ENCODE results near the gene ADAMTS17. TPM values are rescaled to one million over a fixed set of nuclear protein-coding genes. Genes with fewer than 3 reads are reported as not detected.

ADAMTS17 gene
- polyA plus RNA-seq, 2 of the 4 experiments (the other 2 are of a cell fraction): 0.05 TPM; not detected in 1

GRCh38 chr15:100311154-100311625, 30.6 kb downstream of the ADAMTS17 start:
- FAIRE-seq: no peak
- ATAC-seq: no peak
- Histone ChIP-seq H3K4me1 (no peaks in the 10 kb centered on the region), H3K4me3 (no peak overlapping the region), H3K4me2 (no peak overlapping the region), H3K27ac (no peak overlapping the region), H3K9me3 (no peaks in the 10 kb centered on the region)
- POLR2A ChIA-PET: no interaction called here
- CTCF ChIA-PET: interaction anchor here (0.9 to 2.0 kb wide), 3 partner anchors 11 to 39 kb away, joined by 3 to 13 read pairs (median 3); no protein-coding TSS in a partner anchor
- WGBS (ENCODE audit: missing lambda C conversion rate): 43% methylated on average over 12 of the region's 15 CpGs
- DNase-seq (ENCODE audit: low read depth in 1 of 2, low spot score in 1 of 2): no peak
- TF ChIP-seq JUN (IDR thresholded peaks at IDR 0.05) (no peak), HOXB13 (CRISPR knock-in tag; IDR thresholded peaks at IDR 0.05; ENCODE audit: low read depth) (no peak), HES2 (IDR thresholded peaks at IDR 0.05) (no peak), MYC (IDR thresholded peaks at IDR 0.05; ENCODE audit: borderline replicate concordance, low read length) (no peak), ZFP36 (IDR thresholded peaks at IDR 0.05; ENCODE audit: borderline replicate concordance, partially characterized antibody) (no peak), CHD2 (IDR thresholded peaks at IDR 0.05; ENCODE audit: low read length, partially characterized antibody) (no peak), RNF2 (IDR thresholded peaks at IDR 0.05; ENCODE audit: borderline replicate concordance, low read depth) (no peak), FOSB (CRISPR knock-in tag; IDR thresholded peaks at IDR 0.05) (no peak), EP300 (IDR thresholded peaks at IDR 0.05) (no peak), RFX5 (IDR thresholded peaks at IDR 0.05) (no peak), PHF8 (IDR thresholded peaks at IDR 0.05; ENCODE audit: borderline replicate concordance, low read depth) (no peak)
- TF ChIP-seq, protein P1, sequence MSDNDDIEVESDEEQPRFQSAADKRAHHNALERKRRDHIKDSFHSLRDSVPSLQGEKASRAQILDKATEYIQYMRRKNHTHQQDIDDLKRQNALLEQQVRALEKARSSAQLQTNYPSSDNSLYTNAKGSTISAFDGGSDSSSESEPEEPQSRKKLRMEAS (IDR thresholded peaks at IDR 0.05): no peak

DNA sequence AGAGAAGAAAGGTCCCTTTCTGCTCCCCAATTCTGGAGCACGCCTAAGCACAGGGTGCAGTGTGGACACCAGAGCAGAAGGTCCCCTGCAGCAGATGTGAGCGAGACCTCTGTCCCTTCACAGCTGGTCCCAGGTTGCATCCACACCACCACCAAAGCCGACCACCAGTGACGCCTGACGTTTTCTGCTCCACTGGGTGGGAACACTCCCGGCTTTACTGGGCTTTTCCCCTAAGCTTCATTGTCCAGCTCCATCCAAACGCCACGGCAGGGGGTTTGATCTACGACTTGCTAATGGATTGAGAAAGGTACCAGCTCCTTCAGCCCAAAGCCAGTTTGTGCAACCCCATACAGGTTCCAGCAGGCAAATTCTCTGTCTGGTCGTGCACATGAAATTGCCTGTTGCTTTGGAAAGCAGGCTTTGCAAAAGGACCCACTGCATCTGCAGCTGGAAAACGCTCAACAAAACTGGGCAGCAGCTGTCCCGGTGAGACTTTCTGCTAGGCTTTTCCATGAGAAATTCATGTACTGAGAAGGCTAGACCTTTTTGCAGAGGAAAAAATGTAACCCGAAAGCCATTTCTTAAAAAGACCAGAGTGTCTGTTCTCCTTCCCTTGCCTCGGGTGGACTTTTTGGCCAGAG, 31.1 kb downstream of the ADAMTS17 start:
- 8% methylated on average over 14 of the region's 14 CpGs for WGBS (ENCODE audit: missing lambda C conversion rate)
- no peak overlapping the region for H3K4me2 ChIP-seq
- DNase-seq (ENCODE audit: low read depth in 1 of 2, low spot score in 1 of 2): no peak
- H3K9me3 ChIP-seq: no peaks in the 10 kb centered on the region
- TF ChIP-seq CBX2 (IDR thresholded peaks at IDR 0.05; ENCODE audit: borderline replicate concordance, low read depth) (no peak), ZC3H11A (IDR thresholded peaks at IDR 0.05) (no peak), BHLHE40 (IDR thresholded peaks at IDR 0.05; ENCODE audit: low read depth, low read length) (no peak), MYC (IDR thresholded peaks at IDR 0.05; ENCODE audit: borderline replicate concordance, low read length) (no peak), POLR2A (IDR thresholded peaks at IDR 0.05; ENCODE audit: low read length) (no peak), CHD2 (IDR thresholded peaks at IDR 0.05; ENCODE audit: low read length, partially characterized antibody) (no peak), HEYL (CRISPR knock-in tag; IDR thresholded peaks at IDR 0.05) (no peak), NFE2L2 (conservative IDR thresholded peaks at IDR 0.05; ENCODE audit: low read length) (no peak)
- FAIRE-seq: no peak
- ATAC-seq: peak in 1 of 2 experiments; percentile 35; a peak in 2 of 6 replicates
- ChIA-PET CTCF (interaction anchor here (0.9 to 1.4 kb wide), 3 partner anchors 10 to 34 kb away, joined by 3 to 5 read pairs (median 3); no protein-coding TSS in a partner anchor), POLR2A (no interaction called here)
- no peak overlapping the region for H3K27ac ChIP-seq
- no peak overlapping the region for H3K4me3 ChIP-seq
- H3K4me1 ChIP-seq: no peaks in the 10 kb centered on the region

DNA sequence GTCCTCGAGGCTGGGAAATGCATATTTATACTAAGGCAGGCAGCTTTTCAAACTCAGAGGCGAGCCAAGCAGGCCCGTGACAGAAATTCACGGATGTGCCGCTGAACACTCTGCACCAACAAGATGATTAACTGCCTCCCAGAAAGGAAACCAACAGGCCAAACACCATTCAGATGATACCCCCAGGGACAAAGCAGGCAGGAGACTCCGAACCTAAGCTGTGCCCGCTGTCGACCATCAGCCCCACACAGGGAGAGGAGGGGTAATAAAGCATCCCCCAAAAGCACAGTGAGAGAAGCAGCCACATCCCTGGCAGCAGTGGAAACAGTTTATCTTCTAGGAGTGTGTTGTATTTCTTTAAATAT, 31.8 kb downstream of the ADAMTS17 start:
- no peaks in the 10 kb centered on the region for H3K4me1 ChIP-seq
- H3K27ac ChIP-seq: no peak overlapping the region
- H3K4me3 ChIP-seq: no peak overlapping the region
- CTCF ChIA-PET: interaction anchor here (1.0 to 1.4 kb wide), 2 partner anchors 10 to 35 kb away, joined by 3 to 5 read pairs; no protein-coding TSS in a partner anchor
- FAIRE-seq: no peak
- WGBS (ENCODE audit: missing lambda C conversion rate): 11% methylated on average over 7 of the region's 8 CpGs
- no peak for DNase-seq (ENCODE audit: low read depth in 1 of 2, low spot score in 1 of 2)
- H3K9me3 ChIP-seq: no peaks in the 10 kb centered on the region
- no peak overlapping the region for H3K4me2 ChIP-seq
- POLR2A ChIA-PET: no interaction called here
- no peak for ATAC-seq
- no peak for TF ChIP-seq EHF (CRISPR knock-in tag; IDR thresholded peaks at IDR 0.05)
- no peak for TF ChIP-seq CEBPB (IDR thresholded peaks at IDR 0.05)
- TF ChIP-seq, protein P2, sequence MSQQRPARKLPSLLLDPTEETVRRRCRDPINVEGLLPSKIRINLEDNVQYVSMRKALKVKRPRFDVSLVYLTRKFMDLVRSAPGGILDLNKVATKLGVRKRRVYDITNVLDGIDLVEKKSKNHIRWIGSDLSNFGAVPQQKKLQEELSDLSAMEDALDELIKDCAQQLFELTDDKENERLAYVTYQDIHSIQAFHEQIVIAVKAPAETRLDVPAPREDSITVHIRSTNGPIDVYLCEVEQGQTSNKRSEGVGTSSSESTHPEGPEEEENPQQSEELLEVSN (IDR thresholded peaks at IDR 0.05; ENCODE audit: borderline replicate concordance, low read depth): no peak
- no peak for TF ChIP-seq RFX5 (IDR thresholded peaks at IDR 0.05)
- TF ChIP-seq BHLHE40 (IDR thresholded peaks at IDR 0.05; ENCODE audit: low read depth, low read length): no peak
- TF ChIP-seq, protein P1 (IDR thresholded peaks at IDR 0.05): no peak
- TF ChIP-seq FOSL2 (IDR thresholded peaks at IDR 0.05): no peak
- no peak for TF ChIP-seq FOSL2 (CRISPR knock-in tag; IDR thresholded peaks at IDR 0.05)
- TF ChIP-seq ATOH8 (CRISPR knock-in tag; IDR thresholded peaks at IDR 0.05; ENCODE audit: low read depth): no peak
- no peak for TF ChIP-seq RAD21 (conservative IDR thresholded peaks at IDR 0.05 in 1 of 2, IDR thresholded peaks at IDR 0.05 in 1 of 2)
- no peak for TF ChIP-seq CTCF (IDR thresholded peaks at IDR 0.05)
- no peak for TF ChIP-seq FOXS1 (CRISPR knock-in tag; IDR thresholded peaks at IDR 0.05)
- no peak for TF ChIP-seq HDAC2 (IDR thresholded peaks at IDR 0.05)
- no peak for TF ChIP-seq HOXB5 (CRISPR knock-in tag; IDR thresholded peaks at IDR 0.05)
- TF ChIP-seq, protein P3, sequence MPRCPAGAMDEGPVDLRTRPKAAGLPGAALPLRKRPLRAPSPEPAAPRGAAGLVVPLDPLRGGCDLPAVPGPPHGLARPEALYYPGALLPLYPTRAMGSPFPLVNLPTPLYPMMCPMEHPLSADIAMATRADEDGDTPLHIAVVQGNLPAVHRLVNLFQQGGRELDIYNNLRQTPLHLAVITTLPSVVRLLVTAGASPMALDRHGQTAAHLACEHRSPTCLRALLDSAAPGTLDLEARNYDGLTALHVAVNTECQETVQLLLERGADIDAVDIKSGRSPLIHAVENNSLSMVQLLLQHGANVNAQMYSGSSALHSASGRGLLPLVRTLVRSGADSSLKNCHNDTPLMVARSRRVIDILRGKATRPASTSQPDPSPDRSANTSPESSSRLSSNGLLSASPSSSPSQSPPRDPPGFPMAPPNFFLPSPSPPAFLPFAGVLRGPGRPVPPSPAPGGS (IDR thresholded peaks at IDR 0.05): no peak
- TF ChIP-seq HOXB13 (CRISPR knock-in tag; IDR thresholded peaks at IDR 0.05; ENCODE audit: low read depth): no peak

All from A549 (cell line).